GM12878 (cell line): ENCODE measurements around the gene CFAP61. TPM values are rescaled to one million over a fixed set of nuclear protein-coding genes. Genes with fewer than 3 reads are reported as not detected.

Experiments used
- ATAC-seq: fragments of 200-7000 bp; cut with Tn5 transposase; 3 replicates; pipeline ENCODE4 v1.9.1; 2020; ENCODE audit warnings: mild to moderate bottlenecking, moderate library complexity
- BruUV-seq: library from RNA; stranded (reverse); fragments of 400-500 nt; replicated peaks from 2 replicates; lab custom pipeline; 2021; lab: Mats Ljungman, UMichigan
- CTCF ChIA-PET: fragments of 300-600 bp; sonication (Branson Sonifier 250); formaldehyde crosslinking; extraction: SDS; loops from one replicate; lab custom pipeline; 2021; ENCODE audit warnings: inconsistent platforms; lab: Yijun Ruan, JAX
- POLR2A ChIA-PET: fragments of 350-600 bp; formaldehyde crosslinking; extraction: SDS; loops from one replicate; lab custom pipeline; 2021; ENCODE audit warnings: inconsistent platforms; lab: Charles Lee
- RAD21 ChIA-PET: fragments of 300-600 bp; sonication (Branson Sonifier 250); formaldehyde crosslinking; loops from one replicate; lab custom pipeline; 2023; ENCODE audit warnings: antibody characterized with exemption; ENCODE audit not compliant: unreplicated experiment; lab: Charles Lee
- SMC1A ChIA-PET: fragments of 300-600 bp; sonication (Branson Sonifier 250); formaldehyde crosslinking; loops from one replicate; lab custom pipeline; 2023; ENCODE audit not compliant: unreplicated experiment, uncharacterized antibody; lab: Charles Lee
- DNase-seq: peaks from one replicate; pipeline ENCODE4 v3.0.0-alpha.2; 2011; ENCODE audit warnings: low read depth, low spot score
- FAIRE-seq: peaks from 3 replicates; lab custom pipeline; 2011; peaks lifted over from hg19 to GRCh38; lab: Jason Lieb, UNC
- H2AFZ ChIP-seq: 2 replicates; pipeline ENCODE4 v1.6.0; 2011; ENCODE audit warnings: low read depth, low read length, control low read depth; ENCODE audit not compliant: control insufficient read depth
- H3K27ac ChIP-seq: 2 replicates; pipeline ENCODE4 v1.5.1; 2011; ENCODE audit warnings: control low read depth; ENCODE audit not compliant: control insufficient read depth, insufficient read depth
- H3K27me3 ChIP-seq, 2 experiments: replicated peaks in 1 of 2; 2 replicates each; pipeline versions ENCODE4 v1.6.0 to v1.6.1; 2011; ENCODE audit warnings: low read length in 1 of 2; ENCODE audit not compliant: control insufficient read depth in 2 of 2, insufficient read depth in 2 of 2
- H3K36me3 ChIP-seq, 2 experiments: 2 replicates each; pipeline ENCODE4 v1.5.1; 2011; ENCODE audit warnings: low read length in 1 of 2; ENCODE audit not compliant: control insufficient read depth in 2 of 2, insufficient read depth in 2 of 2
- H3K4me1 ChIP-seq: 2 replicates; pipeline ENCODE4 v1.6.1; 2011; ENCODE audit warnings: mild to moderate bottlenecking, low read length, moderate library complexity, mixed read lengths; ENCODE audit not compliant: control insufficient read depth, insufficient read depth
- H3K4me2 ChIP-seq: 2 replicates; pipeline ENCODE4 v1.6.0; 2011; ENCODE audit warnings: control low read depth; ENCODE audit not compliant: control insufficient read depth, insufficient read depth
- H3K4me3 ChIP-seq: fragments of 200-600 bp; sonication (generic); 2 replicates; pipeline ENCODE4 v1.5.1; 2016
- H3K79me2 ChIP-seq: 2 replicates; pipeline ENCODE4 v1.6.0; 2011; ENCODE audit warnings: low read length; ENCODE audit not compliant: control insufficient read depth, insufficient read depth
- H3K9ac ChIP-seq: 2 replicates; pipeline ENCODE4 v1.8.0; 2011; ENCODE audit warnings: low read length, control low read depth, mixed read lengths; ENCODE audit not compliant: control insufficient read depth, insufficient read depth
- H3K9me3 ChIP-seq: replicated peaks from 3 replicates; pipeline ENCODE4 v1.5.1; 2011; ENCODE audit warnings: mild to moderate bottlenecking, low read length; ENCODE audit not compliant: control insufficient read depth, insufficient read depth
- H4K20me1 ChIP-seq: 2 replicates; pipeline ENCODE4 v1.6.0; 2011; ENCODE audit not compliant: control insufficient read depth, insufficient read depth
- BCL11A ChIP-seq: IDR thresholded peaks from 2 replicates; pipeline ENCODE4 v1.6.1; 2011; ENCODE audit warnings: low read depth, low read length
- CBX5 ChIP-seq: sonication (generic); IDR thresholded peaks from 2 replicates; pipeline ENCODE4 v1.6.1; 2016; ENCODE audit warnings: low read depth, moderate library complexity, mild to moderate bottlenecking, inconsistent platforms
- CEBPB ChIP-seq, 2 experiments: fragments of 150-350 bp in 1 of 2; IDR thresholded peaks; 2 replicates each; pipeline ENCODE4 v1.6.1; 2012 to 2014; ENCODE audit warnings: low read depth in 2 of 2, low read length in 2 of 2, borderline replicate concordance in 1 of 2, inconsistent platforms in 1 of 2
- FOS ChIP-seq: IDR thresholded peaks from 3 replicates; pipeline ENCODE4 v1.6.1; 2011; ENCODE audit warnings: borderline replicate concordance; ENCODE audit not compliant: insufficient read length; ENCODE audit errors: extremely low read depth
- HDAC6 ChIP-seq: fragments of 200-600 bp; sonication (generic); IDR thresholded peaks from one replicate; pipeline ENCODE4 v1.8.0; 2017; ENCODE audit warnings: antibody characterized with exemption; ENCODE audit not compliant: unreplicated experiment
- KLF5 ChIP-seq: fragments of 450-650 bp; IDR thresholded peaks from 2 replicates; pipeline ENCODE4 v1.6.1; 2014; ENCODE audit warnings: mild to moderate bottlenecking; ENCODE audit not compliant: partially characterized antibody
- MXI1 ChIP-seq: fragments of 150-350 bp; IDR thresholded peaks from 2 replicates; pipeline ENCODE4 v1.6.1; 2011; ENCODE audit warnings: low read depth, mild to moderate bottlenecking, inconsistent platforms, low read length, improper control_type of control experiment
- MYB ChIP-seq: fragments of 150-350 bp; IDR thresholded peaks from 2 replicates; pipeline ENCODE4 v1.6.1; 2014; ENCODE audit warnings: mild to moderate bottlenecking, low read depth, low read length, borderline replicate concordance
- PML ChIP-seq: IDR thresholded peaks from 2 replicates; pipeline ENCODE4 v1.6.1; 2012; ENCODE audit warnings: low read length, inconsistent platforms
- STAT3 ChIP-seq: IDR thresholded peaks from 2 replicates; pipeline ENCODE4 v1.6.1; 2011; ENCODE audit warnings: low read depth, low read length, improper control_type of control experiment
- WGBS: methylation state at CpG from one replicate; pipeline ENCODE4 v1.1.6; 2016; ENCODE audit warnings: low lambda C conversion rate; ENCODE audit not compliant: insufficient replicate concordance, insufficient coverage; ENCODE audit errors: missing lambda C conversion rate; 5-methylcytosine and 5-hydroxymethylcytosine counted together
- in situ Hi-C: fragments of 300-500 bp; cut with MboI; formaldehyde crosslinking; loops from 9 replicates; pipeline ENCODE4 v1.14.3; 2018; ENCODE audit warnings: mixed read lengths
- intact Hi-C: fragments of 100-400 bp; cut with micrococcal nuclease; formaldehyde crosslinking; loops from one replicate; pipeline ENCODE4 v1.14.2; 2022; ENCODE audit not compliant: unreplicated experiment
- polyA plus RNA-seq, 11 experiments: library from polyadenylated mRNA; depleted of rRNA in 4 of 11; unstranded in 6 of 11; stranded (reverse) in 5 of 11; fragments of >200 nt; fragmentation: Nextera tagmentation in 4 of 11; fragmentation: Illumina TruSeq in 1 of 11; extraction: Ambion mirVana in 4 of 11; extraction: Trizol in 1 of 11; gene quantifications; 1 replicate in 1 of 11; 2 replicates in 10 of 11; pipeline versions ENCODE4 v1.2.1 to v1.2.3, GENCODE V29; 2011 to 2016; ENCODE audit warnings: inconsistent platforms in 2 of 11, missing spikeins in 2 of 11, low read depth in 1 of 11
- total RNA-seq, 4 experiments: library from RNA; depleted of rRNA in 3 of 4; stranded (reverse); fragments of >200 nt in 3 of 4; fragmentation: Illumina TruSeq in 1 of 4; extraction: Trizol in 1 of 4; gene quantifications; 2 replicates each; pipeline versions ENCODE4 v1.2.1 to v1.2.3, GENCODE V29; 2013 to 2021
- TF ChIP-seq, protein P1 (sequence below): fragments of 450-650 bp; IDR thresholded peaks from 2 replicates; pipeline ENCODE4 v1.6.1; 2017; ENCODE audit warnings: mild to moderate bottlenecking, moderate library complexity
- TF ChIP-seq, protein P2 (sequence below): fragments of 450-650 bp; IDR thresholded peaks from 2 replicates; pipeline ENCODE4 v1.6.1; 2017; ENCODE audit warnings: mild to moderate bottlenecking, moderate library complexity
- TF ChIP-seq, protein P3 (sequence below): IDR thresholded peaks from 2 replicates; pipeline ENCODE4 v1.6.1; 2012; ENCODE audit warnings: mild to moderate bottlenecking, low read depth, low read length

The CFAP61 gene
- total and polyA plus RNA-seq, 10 of the 15 experiments (the other 5 are each of a cell fraction or from before 2014, with no cell fraction given): 0.11 to 0.41 (median 0.24) TPM; not detected in 7

DNA sequence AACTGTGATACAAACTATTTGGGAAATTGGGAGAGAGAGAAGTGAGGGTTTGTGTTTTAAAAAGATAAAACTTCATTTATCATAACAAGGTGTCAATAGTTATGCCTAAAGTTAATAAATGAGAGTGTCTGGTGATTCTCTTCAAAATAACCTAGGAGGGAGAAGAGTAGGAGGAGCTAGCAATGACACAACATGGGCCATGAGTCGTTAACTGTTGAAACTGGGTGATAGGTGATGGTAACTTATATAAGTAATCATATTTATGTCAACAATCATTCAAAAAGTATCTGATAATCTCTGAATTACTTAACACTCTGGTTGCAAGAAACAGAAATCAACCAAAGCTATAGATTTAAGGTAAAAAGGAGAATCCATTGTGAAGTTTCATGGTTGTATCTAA is 268.8 kb downstream of the CFAP61 start:
- Histone ChIP-seq H3K9ac (no peak overlapping the region), H3K9me3 (no peaks in the 10 kb centered on the region; the same call in 2 of the 3 replicates), H3K36me3 (no peaks in the 10 kb centered on the region), H3K79me2 (no peaks in the 10 kb centered on the region), H3K4me2 (no peak overlapping the region), H3K4me3 (no peak overlapping the region), H3K4me1 (peaks cover 7% of the 10 kb centered on the region), H3K27me3 (no peaks in the 10 kb centered on the region), H2AFZ (no peak overlapping the region), H4K20me1 (no peaks in the 10 kb centered on the region), H3K27ac (no peak overlapping the region)
- intact Hi-C loops: no loop called here
- ATAC-seq (no peak), DNase-seq (no peak), FAIRE-seq (no peak)
- ChIA-PET POLR2A (no interaction called here), CTCF (interaction anchor here (0.9 kb wide), 1 partner anchor 10 kb away, joined by 3 read pairs; no protein-coding TSS in a partner anchor), RAD21 (no interaction called here), SMC1A (interaction anchor here (1.7 kb wide), 1 partner anchor 10 kb away, joined by 5 read pairs; no protein-coding TSS in a partner anchor)
- no TSS peak for BruUV-seq
- 0% methylated on average over 1 of the region's 1 CpG for WGBS
- in situ Hi-C loops: no loop called here
- TF ChIP-seq KLF5 (no peak), FOS (no peak), HDAC6 (no peak), MYB (no peak), PML (no peak), STAT3 (no peak), BCL11A (no peak), CBX5 (no peak), CEBPB (IDR thresholded peaks at IDR 0.05; ENCODE audit: borderline replicate concordance in 1 of 2, low read depth in 2 of 2, low read length in 2 of 2) (no peak), MXI1 (no peak)
- TF ChIP-seq, protein P1, sequence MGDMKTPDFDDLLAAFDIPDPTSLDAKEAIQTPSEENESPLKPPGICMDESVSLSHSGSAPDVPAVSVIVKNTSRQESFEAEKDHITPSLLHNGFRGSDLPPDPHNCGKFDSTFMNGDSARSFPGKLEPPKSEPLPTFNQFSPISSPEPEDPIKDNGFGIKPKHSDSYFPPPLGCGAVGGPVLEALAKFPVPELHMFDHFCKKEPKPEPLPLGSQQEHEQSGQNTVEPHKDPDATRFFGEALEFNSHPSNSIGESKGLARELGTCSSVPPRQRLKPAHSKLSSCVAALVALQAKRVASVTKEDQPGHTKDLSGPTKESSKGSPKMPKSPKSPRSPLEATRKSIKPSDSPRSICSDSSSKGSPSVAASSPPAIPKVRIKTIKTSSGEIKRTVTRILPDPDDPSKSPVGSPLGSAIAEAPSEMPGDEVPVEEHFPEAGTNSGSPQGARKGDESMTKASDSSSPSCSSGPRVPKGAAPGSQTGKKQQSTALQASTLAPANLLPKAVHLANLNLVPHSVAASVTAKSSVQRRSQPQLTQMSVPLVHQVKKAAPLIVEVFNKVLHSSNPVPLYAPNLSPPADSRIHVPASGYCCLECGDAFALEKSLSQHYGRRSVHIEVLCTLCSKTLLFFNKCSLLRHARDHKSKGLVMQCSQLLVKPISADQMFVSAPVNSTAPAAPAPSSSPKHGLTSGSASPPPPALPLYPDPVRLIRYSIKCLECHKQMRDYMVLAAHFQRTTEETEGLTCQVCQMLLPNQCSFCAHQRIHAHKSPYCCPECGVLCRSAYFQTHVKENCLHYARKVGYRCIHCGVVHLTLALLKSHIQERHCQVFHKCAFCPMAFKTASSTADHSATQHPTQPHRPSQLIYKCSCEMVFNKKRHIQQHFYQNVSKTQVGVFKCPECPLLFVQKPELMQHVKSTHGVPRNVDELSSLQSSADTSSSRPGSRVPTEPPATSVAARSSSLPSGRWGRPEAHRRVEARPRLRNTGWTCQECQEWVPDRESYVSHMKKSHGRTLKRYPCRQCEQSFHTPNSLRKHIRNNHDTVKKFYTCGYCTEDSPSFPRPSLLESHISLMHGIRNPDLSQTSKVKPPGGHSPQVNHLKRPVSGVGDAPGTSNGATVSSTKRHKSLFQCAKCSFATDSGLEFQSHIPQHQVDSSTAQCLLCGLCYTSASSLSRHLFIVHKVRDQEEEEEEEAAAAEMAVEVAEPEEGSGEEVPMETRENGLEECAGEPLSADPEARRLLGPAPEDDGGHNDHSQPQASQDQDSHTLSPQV: no peak
- TF ChIP-seq, protein P2, sequence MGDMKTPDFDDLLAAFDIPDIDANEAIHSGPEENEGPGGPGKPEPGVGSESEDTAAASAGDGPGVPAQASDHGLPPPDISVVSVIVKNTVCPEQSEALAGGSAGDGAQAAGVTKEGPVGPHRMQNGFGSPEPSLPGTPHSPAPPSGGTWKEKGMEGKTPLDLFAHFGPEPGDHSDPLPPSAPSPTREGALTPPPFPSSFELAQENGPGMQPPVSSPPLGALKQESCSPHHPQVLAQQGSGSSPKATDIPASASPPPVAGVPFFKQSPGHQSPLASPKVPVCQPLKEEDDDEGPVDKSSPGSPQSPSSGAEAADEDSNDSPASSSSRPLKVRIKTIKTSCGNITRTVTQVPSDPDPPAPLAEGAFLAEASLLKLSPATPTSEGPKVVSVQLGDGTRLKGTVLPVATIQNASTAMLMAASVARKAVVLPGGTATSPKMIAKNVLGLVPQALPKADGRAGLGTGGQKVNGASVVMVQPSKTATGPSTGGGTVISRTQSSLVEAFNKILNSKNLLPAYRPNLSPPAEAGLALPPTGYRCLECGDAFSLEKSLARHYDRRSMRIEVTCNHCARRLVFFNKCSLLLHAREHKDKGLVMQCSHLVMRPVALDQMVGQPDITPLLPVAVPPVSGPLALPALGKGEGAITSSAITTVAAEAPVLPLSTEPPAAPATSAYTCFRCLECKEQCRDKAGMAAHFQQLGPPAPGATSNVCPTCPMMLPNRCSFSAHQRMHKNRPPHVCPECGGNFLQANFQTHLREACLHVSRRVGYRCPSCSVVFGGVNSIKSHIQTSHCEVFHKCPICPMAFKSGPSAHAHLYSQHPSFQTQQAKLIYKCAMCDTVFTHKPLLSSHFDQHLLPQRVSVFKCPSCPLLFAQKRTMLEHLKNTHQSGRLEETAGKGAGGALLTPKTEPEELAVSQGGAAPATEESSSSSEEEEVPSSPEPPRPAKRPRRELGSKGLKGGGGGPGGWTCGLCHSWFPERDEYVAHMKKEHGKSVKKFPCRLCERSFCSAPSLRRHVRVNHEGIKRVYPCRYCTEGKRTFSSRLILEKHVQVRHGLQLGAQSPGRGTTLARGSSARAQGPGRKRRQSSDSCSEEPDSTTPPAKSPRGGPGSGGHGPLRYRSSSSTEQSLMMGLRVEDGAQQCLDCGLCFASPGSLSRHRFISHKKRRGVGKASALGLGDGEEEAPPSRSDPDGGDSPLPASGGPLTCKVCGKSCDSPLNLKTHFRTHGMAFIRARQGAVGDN: no peak
- TF ChIP-seq, protein P3, sequence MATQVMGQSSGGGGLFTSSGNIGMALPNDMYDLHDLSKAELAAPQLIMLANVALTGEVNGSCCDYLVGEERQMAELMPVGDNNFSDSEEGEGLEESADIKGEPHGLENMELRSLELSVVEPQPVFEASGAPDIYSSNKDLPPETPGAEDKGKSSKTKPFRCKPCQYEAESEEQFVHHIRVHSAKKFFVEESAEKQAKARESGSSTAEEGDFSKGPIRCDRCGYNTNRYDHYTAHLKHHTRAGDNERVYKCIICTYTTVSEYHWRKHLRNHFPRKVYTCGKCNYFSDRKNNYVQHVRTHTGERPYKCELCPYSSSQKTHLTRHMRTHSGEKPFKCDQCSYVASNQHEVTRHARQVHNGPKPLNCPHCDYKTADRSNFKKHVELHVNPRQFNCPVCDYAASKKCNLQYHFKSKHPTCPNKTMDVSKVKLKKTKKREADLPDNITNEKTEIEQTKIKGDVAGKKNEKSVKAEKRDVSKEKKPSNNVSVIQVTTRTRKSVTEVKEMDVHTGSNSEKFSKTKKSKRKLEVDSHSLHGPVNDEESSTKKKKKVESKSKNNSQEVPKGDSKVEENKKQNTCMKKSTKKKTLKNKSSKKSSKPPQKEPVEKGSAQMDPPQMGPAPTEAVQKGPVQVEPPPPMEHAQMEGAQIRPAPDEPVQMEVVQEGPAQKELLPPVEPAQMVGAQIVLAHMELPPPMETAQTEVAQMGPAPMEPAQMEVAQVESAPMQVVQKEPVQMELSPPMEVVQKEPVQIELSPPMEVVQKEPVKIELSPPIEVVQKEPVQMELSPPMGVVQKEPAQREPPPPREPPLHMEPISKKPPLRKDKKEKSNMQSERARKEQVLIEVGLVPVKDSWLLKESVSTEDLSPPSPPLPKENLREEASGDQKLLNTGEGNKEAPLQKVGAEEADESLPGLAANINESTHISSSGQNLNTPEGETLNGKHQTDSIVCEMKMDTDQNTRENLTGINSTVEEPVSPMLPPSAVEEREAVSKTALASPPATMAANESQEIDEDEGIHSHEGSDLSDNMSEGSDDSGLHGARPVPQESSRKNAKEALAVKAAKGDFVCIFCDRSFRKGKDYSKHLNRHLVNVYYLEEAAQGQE: no peak
